Measurements from ENCODE around the gene PPP2R5D.

- TF ChIP-seq CTCF (IDR thresholded peaks at IDR 0.05; ENCODE audit: borderline replicate concordance, extremely low read depth, low read length, poor library complexity, severe bottlenecking) (no peak), EZH2 (IDR thresholded peaks at IDR 0.05; ENCODE audit: borderline replicate concordance, low read depth, low read length, severe bottlenecking) (no peak)
Observed at GRCh38 chr6:43035495-43036194, 51.3 kb downstream of the PPP2R5D start.

All from DND-41 (cell line).